GM18951 (cell line): Measurements from ENCODE around the gene UNC45A.

Source experiments
- POLR2A ChIP-seq: IDR thresholded peaks from 4 replicates; pipeline ENCODE4 v1.6.1; 2011; ENCODE audit warnings: mild to moderate bottlenecking; ENCODE audit not compliant: insufficient read length, insufficient read depth; ENCODE audit errors: extremely low read depth
- in situ Hi-C: fragments of 300-500 bp; cut with MboI; formaldehyde crosslinking; loops from one replicate; pipeline ENCODE4 v1.12.0; 2022; ENCODE audit warnings: low sequenced_read_pairs, mixed read lengths, inconsistent platforms; ENCODE audit not compliant: unreplicated experiment

UNC45A gene

GRCh38 chr15:90960298-90961091 is 25.4 kb downstream of the UNC45A start:
- in situ Hi-C loops: no loop called here
- TF ChIP-seq POLR2A: no peak

GRCh38 chr15:90962021-90962420 is 26.9 kb downstream of the UNC45A start:
- in situ Hi-C loops: no loop called here
- TF ChIP-seq POLR2A: peak; percentile 22

GRCh38 chr15:90966262-90966661 is 31.2 kb downstream of the UNC45A start:
- in situ Hi-C loops: no loop called here
- peak; percentile 27 for TF ChIP-seq POLR2A

- TF ChIP-seq POLR2A: no peak
- in situ Hi-C loops: no loop called here
Observed at GRCh38 chr15:90967206-90967605, 32.1 kb downstream of the UNC45A start.

GRCh38 chr15:90968434-90968833 is 33.3 kb downstream of the UNC45A start:
- TF ChIP-seq POLR2A: no peak
- in situ Hi-C loops: no loop called here

- no peak for TF ChIP-seq POLR2A
- in situ Hi-C loops: no loop called here
Observed at GRCh38 chr15:90970274-90970673, 35.2 kb downstream of the UNC45A start.

- no peak for TF ChIP-seq POLR2A
- in situ Hi-C loops: no loop called here
Observed at GRCh38 chr15:90972133-90972532, 37.0 kb downstream of the UNC45A start.

- in situ Hi-C loops: no loop called here
- TF ChIP-seq POLR2A: no peak
Observed at GRCh38 chr15:90974216-90974615, 39.1 kb downstream of the UNC45A start.

GRCh38 chr15:90979582-90979981 is 44.5 kb downstream of the UNC45A start:
- in situ Hi-C loops: no loop called here
- TF ChIP-seq POLR2A: no peak

- in situ Hi-C loops: no loop called here
- no peak for TF ChIP-seq POLR2A
Observed at GRCh38 chr15:90981681-90982080, 46.6 kb downstream of the UNC45A start.

- in situ Hi-C loops: no loop called here
- TF ChIP-seq POLR2A: no peak
Observed at GRCh38 chr15:90982135-90982534, 47.0 kb downstream of the UNC45A start.

GRCh38 chr15:90986790-90987507 is 51.9 kb downstream of the UNC45A start:
- no peak for TF ChIP-seq POLR2A
- in situ Hi-C loops: no loop called here

GRCh38 chr15:90987561-90988141 is 52.6 kb downstream of the UNC45A start:
- TF ChIP-seq POLR2A: no peak
- in situ Hi-C loops: no loop called here

GRCh38 chr15:90988296-90988695 is 53.2 kb downstream of the UNC45A start:
- in situ Hi-C loops: no loop called here

More at GRCh38 chr15:90988296-90988695, 53.2 kb downstream of the UNC45A start:
- TF ChIP-seq POLR2A: no peak
